ENCODE data around the gene AGXT.
"Not testable (repeated sequence)": the region's sequence is repeated elsewhere in the genome, so short reads cannot be mapped to it uniquely, and the experiment has no call there.

The AGXT gene

DNA sequence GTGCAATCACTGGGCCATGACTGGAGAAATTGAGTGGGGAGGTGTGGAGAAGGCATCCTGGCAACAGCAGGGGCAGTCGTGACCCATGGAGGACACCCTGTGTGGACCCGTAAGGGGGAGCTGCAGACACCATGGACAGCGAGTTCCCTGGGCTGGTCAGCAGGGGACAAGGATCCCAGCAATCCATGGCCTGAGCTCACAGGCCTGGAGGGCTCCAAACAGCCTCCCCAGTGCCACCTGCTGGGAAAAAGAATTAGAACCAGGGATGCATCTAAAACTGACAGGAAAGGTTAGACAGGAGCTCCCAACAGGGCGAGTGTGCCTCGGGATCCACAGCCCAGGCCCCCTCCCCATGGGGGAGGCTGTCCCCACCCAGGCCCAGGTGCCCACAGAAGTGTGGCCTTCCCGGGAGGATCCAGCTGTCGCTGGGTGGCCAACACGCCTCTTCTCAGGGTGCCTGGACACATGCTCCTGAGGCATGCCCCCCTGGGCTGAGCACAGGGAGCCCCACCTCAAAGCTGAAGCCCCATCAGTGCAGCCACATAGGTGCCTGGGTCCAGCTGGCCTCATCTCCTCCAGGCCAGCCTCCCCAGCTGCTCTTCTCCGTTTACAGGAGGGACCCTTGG lies 28.1 kb upstream of the AGXT start:
- peak; percentile 37 for DNase-seq

DNA sequence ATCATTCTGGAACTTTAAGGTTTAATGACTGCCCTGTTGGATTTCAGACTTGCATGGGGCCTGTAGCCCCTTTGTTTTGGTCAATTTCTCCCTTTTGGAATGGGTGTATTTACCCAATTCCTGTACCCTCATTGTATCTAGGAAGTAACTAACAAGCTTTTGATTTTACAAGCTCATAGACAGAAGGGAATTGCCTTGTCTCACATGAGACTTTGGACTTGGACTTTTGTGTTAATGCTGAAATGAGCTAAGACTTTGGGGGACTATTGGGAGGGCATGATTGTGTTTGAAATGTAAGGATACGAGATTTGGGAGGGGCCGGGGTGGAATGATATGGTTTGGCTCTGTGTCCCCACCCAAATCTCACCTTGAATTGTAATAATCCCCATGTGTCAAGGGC lies 22.3 kb upstream of the AGXT start:
- not testable (repeated sequence) for DNase-seq

DNA sequence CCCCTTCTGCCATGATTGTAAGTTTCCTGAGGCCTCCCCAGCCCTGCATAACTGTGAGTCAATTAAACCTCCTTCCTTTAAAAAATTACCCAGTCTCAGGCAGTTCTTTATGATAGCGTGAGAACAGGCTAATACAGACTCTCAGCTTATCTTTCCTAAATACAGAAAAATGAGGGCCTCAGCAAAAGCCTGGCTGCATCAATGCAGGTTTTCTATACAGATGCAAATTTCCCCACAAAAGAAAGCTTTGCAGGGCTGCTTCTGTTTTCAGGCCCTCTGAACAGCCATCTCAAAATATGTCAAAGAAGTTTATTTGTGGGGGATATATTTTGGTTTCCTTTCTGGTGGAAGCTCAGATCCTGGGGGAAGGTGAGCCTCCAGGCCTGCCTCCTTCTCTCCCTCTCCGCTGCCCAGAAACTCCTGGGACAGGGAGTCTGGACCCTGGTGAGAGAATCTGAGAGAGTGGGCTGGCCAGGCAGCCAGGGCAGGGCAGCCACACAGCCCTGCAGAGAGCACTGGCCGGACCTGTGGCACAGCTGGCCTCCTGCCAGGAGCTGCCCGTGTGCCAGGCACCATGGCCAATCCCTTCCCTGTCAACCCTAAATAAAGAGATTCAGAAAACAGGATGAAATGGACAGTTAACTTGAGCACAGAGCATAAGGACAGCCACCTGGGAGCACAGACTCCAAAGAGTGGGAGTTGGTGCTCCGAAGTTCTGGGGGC lies 21.6 kb upstream of the AGXT start:
- no peak for DNase-seq

DNA sequence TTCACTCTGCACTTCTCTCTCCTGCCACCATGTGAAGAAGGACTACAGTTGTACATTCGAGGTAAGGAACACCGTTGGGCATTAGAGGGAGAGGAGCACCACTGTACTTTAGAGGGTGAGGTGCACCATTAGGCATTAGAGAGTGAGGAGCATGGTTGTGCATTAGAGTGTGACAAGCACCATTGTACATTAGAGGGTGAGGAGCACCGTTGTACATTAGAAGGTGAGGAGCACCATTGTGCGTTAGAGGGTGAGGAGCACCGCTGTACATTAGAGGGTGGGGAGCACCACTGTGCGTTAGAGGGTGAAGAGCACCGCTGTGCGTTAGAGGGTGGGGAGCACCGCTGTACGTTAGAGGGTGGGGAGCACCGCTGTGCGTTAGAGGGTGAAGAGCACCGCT lies 20.8 kb upstream of the AGXT start:
- DNase-seq: no peak

DNA sequence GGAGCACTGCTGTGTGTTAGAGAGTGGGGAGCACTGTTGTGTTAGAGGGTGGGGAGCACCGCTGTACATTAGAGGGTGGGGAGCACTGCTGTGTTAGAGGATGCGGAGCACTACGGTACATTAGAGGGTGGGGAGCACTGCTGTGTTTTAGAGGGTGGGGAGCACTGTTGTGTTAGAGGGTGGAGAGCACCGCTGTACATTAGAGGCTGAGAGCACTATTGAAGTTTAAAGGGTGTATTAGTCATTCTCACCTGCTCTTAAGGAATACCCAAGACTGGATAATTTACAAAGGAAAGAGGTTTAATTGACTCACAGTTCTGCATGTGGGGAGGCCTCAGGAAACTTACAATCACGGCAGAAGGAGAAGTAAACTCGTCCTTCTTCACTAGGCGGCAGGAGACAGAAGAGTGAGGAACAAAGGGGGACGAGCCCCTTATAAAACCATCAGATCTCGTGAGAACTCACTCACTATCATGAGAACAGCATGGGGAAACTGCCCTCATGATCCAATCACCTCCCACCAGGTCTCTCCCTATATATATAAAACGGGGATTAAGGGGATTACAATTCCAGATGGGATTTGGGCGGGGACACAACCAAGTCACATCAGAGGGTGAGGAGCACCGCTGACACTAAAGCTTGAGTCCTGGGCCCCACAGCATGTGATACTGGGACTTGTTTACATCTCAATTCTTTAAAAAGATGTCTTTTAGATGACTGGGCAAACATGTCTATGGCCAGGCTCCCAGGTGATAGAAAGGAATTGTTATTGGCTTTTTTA lies 19.5 kb upstream of the AGXT start:
- DNase-seq: no peak

DNA sequence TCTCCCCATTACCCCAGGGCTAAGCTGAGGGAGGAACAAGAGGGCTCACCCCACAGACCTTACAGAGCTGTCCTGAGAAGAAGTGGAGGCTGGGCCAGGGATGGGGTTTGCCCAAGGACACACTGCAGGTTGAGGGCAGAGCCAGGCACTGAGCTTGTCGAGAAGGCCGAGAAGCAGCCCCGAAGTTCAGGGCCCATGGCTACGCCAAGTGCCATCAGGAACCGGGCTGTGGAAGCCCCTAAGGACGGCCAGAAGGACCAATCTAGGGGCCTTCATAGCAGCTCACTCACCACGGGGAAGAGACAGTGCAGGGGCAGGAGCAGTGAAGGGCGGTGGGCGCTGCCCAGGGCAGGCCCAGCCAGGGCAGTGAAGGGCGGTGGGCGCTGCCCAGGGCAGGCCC lies 18.6 kb upstream of the AGXT start:
- no peak for DNase-seq

DNA sequence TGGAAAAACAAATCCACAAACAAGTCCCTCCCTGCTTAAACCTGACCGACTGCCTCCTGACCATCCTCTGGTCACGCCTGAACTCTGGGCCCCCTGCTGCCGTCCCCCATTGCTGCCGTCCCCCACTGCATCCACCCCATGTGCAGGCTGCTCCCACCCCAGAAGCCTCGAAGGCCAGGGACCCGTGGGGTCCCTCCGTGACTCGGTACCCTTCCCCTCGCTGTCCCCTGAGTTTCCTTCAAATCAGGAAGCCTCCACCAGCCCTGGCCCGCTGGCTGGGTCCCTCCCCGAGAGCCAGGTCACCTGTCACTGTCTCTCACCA lies 17.9 kb upstream of the AGXT start:
- no peak for DNase-seq

DNA sequence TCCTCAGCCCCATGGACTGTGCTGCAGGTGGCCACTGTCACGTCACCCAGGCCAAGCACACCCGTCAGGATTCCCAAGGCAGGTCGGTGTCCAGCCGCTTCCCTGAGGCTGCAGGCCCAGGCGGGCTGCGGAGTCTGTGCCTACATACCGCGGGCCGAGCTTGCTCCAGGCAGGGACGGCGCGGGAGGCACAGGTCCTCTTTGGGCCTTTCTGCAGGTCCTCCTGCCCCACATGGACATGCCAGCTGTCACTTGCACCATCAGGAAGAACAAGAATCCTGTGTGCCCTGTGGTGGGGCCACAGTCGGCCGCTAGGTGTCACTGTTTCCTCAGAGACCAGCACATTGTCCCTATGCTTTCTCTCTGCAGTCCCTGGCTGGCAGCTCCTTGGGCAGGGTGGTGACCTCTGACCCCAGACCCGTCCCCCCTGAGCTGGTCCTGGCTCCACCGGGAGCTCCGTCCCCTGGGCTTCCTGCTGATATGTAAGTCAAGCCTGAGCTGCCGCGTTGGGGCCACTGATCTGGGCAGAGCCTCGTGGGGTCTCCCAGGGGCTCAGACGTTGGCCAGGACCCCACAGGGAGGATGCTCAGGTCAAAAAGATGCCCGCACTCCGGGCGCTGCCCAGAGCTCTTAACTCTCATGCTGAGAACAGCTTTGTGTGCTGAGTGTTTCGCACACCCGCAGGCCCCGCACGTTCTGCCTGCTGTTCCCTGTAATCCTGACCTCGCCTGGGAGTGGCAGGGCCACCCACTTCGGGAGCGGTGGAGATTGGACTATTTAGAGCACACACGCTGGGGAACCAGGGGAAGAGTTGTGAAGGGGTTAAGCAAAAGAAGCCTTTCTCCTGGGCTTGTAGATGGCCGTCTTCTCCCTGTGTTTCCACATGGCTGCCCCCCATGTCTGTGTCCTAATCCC lies 17.3 kb upstream of the AGXT start:
- DNase-seq: peak; percentile 70

DNA sequence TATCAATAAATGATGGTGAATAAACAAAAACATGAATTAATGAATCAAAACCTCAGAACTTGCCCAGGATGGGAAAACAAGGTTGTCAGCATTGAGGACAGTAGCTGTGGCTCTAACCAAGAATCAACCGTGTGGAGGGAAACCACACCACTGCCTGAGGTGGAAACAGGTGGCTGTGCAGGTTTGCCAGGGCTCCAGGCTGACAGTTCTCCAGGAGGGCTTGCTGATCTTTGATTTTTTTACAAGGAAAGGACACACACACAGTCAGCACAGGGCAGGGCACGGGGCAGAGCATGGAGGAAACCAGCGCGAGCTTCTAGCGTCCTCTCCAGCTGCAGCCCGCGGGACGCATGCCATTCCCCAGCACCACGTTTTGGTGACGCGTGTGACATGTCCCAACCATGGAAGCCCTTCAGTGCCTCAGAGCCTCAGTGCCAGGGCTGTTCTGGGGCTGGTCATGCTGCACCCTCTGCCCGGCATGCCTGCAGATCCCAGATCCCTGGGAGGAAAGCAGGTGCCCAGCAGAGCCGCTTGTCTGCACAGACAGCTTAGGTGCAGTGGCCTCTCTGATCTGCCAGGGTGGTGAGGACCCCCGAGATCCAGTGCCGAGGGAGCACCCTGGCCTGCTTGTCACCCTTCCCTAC lies 15.8 kb upstream of the AGXT start:
- DNase-seq: no peak

DNA sequence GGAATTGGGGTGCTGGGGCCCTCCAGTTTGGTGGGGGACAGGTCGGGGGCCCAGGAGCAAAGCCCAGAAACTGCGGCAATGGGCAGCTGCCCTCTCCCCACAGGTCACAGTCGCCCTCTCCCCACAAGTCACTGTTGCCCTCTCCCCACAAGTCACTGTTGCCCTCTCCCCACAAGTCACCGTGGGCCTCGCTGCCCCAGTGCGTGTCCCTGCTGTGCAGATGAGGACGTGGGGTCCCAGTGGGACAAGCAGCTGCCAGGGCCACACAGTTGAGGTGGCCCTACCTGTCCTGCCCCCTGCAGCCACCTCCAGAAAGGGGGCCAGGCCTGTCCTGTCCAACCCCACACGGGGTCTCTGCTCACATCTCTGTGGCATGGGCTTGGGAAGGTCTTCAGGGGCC lies 13.0 kb upstream of the AGXT start:
- no peak for DNase-seq

DNA sequence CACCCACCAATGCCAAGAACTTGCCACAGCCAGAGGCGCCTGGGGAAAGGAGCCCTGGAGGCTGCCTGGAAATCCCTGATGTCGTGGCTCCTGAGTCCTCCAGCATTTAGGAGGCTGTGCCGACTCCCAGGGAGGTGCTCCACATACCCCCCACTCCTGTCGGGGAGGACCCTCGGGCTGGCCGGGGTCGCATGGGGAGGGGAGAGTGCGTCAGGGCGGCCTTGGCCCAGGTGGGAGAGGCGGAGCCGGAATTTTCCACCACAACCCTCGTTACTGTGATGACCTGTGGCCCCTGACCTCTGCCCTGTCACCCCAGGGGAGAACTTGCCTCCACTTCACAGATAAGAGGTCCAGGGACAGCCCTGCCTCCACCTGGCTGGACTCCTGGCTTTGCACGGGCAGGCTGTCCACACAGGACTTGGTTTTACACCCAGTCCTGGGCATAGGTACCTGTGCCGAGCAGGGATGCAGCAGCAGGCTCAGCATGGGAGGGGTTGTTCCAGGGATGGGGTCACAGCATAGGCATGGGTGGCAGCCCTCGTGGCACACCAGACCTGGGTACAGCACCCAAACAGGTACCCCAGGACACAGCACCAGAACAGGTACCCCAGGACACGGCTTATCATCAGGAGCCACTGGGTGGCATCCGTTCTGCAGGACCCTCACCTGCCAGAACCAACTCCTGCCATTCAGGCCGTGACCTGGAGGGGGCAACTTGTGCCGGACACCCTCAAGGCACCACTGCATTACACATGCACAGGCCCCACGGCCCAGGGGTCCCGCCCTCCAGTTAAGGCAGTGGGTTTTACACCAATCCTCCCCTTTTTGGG lies 12.3 kb upstream of the AGXT start:
- no peak for DNase-seq

DNA sequence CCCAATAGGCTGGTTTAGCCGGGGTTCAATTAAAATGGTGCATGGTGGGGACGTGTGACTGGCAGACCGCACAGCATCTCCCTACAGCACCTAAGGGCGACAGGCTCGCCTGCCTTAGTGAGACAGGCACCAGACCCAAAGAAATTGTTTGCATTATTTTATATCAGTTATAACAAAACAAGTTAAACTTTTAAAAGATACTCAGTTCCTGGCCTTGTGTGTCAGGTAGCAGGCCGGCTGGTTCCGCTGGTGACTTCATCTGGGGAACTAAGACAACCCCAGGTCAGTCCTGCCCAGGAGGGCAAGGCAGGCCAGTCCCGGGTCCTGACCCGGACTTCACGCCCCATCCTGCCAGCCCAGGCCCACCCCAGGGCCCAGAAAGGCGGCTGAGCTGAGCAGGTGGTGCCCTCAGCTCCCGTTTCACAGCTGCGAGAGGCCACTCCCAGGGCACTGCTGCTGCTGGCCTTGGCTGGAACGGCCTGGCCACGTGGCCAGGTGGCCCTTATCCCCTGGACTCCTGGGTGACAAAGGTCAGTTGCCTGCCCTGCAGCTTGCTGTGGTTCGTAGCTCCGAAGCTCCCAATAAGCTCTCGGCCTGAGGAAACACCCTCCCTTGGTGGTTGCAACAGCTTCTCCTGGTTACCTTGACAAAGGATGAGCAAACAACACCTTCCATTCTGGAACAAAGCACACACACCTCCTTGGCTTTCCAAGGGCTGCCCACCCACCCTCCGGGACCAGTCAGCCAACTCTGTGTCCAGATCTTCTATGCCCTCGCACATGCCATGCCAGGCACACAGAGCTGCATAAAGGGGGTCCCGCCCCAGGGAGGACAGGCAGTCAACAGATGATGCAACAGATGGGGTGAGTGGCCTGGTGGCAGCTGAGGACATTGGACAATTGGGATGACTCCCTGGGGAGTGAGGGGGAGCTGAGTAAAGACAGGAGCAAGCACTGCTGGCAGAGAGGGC lies 11.3 kb upstream of the AGXT start:
- DNase-seq: no peak

DNA sequence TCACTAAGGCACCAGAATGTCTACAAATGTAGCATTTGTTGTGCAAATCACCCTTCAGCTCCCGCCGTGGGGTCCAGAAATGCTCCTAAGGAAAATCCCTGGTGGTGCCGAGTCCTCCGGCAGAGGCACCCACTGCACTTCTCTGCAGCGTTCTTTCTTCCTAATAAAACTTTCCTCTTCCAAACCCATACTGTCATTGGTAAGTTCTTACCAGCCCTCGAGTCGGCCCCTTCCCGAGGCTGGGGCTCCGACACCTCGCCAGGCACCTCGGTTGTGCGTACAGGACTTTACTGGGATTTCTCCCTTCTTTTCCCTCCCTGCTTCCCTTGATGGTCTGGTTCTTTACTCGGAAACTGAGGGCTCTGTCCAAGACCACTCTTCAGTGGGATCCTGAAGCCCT lies 10.3 kb upstream of the AGXT start:
- DNase-seq: no peak

DNA sequence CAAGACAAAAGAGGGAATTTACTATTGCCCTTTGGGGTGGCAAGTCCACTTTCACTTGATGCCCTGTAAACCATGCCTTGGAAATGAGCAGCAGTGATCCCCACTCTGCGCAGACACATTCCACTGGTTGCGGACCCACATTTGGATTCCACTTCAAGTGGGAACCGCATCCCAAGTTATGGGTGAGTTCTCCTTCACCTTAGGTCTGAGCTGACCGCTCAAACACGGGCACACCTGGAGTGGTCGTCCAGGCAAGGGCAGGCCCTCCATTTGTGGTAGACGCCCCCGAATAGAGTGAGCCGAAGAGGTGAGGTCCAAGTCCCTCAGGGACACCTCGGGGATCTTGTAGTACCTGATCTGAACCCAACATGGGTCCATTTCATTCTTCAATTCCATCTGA lies 9.8 kb upstream of the AGXT start:
- DNase-seq: no peak

DNA sequence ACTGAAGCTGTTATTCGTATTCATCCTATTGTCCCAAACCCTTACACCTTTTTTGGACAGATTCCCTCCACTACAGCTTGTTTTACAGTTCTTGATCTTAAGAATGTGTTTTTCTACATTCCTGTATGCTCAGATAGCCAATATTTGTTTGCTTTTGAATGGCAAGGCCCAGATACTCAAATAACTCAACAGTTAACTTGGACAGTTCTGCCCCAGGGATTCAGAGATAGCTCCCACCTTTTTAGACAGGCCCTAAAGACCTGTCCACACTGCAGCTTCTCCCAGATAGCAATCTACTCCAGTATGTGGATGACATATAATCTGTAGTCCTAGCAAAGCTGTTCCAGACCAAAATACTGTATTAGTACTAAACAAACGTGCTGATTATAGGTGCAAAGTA lies 7.1 kb upstream of the AGXT start:
- no peak for DNase-seq

DNA sequence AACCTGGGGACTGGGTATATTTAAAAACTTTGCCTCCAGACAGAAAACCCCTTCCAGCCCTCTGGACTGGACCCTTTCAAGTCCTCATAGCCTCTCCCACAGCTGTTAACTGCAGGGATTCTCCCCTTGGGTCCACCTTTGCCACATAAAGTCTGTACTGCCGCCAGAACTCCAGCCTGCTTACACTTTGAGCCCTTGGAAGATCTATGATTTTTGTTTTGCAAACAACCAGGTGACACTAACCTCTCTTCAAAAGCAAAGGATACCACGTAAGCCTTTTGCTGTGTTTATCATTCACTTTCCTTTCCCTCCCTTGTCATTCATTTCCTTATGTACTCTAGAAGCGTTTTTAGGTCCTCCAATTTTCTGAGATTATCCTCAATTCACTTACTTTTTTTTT lies 4.1 kb upstream of the AGXT start:
- DNase-seq: no peak

DNA sequence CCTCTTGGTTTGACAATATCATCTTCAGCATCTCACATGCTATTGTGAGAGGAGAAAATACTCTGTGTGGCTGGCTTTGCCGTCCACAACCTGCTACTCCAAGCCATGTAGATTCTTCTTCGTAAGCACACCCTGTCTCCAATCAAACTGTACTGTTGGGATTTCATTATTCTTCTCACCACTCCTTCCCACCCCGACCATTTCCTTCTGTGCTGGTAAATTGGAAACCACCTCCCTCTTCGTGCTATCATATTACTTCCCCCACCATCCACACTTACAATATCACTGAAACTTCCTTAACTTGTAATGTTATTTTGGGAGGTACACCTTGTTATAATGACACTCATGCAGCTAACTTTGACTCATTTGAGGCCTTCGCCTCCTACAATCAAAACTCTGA lies 3.2 kb upstream of the AGXT start:
- DNase-seq: no peak

DNA sequence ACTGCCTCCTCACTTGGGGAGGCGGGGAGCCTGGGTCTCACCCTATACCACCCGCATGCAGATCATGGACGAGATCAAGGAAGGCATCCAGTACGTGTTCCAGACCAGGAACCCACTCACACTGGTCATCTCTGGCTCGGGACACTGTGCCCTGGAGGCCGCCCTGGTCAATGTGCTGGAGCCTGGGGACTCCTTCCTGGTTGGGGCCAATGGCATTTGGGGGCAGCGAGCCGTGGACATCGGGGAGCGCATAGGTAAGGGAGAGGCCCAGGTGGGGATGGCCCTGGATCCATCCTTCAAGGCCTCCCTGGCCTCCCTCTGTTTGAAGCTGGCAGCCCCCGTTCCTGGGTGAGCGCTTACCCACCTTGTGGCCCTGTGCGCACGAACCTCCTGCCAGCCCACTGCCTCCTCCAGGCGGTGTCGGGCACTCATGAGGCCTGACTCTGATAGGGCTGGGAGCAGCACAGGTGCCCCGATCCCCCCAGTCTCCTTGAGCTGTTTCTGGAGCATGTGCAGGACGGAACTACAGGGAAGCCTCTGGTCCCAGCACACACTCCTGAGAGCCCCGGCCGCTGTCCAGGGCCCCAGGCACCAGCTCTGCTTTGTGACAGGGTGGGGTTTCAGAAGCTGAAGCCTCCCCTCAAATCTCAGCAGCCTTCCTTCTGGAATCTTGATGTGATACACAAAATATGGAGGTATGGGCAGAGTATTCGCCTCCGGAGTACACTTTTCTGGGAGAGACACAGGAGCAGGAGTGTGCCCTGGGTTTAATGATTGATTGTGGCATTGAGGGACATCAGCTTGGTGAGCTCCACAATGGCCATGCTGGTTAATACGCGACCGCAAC lies 708 bp downstream of the AGXT start:
- no peak for DNase-seq

Data from hematopoietic multipotent progenitor cell treated with erythropoietin and hydrocortisone succinate and interleukin-3 and kit ligand, for 8 days (in vitro differentiated cells).